ENCODE measurements around the gene EPS8L2.

DNA sequence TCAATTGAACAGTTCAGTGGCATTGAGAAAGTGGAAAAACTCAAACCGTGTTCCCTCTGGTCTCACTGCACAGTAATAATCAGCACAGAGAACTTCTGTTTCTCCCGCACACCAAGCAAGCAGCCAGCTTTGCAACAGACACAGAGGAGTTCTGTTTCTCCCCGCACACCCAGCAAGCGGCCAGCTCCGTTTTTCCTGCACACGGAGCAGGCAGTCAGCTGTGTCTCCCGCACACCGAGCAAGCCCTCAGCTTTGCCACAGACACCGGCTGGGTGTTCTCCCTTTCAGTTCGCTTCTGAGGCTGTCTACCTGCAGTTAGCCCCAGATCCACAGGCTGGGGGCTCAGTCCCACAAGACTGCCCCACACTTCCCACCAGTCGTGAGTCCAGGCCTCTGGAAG lies 31.3 kb downstream of the EPS8L2 start:
- TF ChIP-seq, protein P1, sequence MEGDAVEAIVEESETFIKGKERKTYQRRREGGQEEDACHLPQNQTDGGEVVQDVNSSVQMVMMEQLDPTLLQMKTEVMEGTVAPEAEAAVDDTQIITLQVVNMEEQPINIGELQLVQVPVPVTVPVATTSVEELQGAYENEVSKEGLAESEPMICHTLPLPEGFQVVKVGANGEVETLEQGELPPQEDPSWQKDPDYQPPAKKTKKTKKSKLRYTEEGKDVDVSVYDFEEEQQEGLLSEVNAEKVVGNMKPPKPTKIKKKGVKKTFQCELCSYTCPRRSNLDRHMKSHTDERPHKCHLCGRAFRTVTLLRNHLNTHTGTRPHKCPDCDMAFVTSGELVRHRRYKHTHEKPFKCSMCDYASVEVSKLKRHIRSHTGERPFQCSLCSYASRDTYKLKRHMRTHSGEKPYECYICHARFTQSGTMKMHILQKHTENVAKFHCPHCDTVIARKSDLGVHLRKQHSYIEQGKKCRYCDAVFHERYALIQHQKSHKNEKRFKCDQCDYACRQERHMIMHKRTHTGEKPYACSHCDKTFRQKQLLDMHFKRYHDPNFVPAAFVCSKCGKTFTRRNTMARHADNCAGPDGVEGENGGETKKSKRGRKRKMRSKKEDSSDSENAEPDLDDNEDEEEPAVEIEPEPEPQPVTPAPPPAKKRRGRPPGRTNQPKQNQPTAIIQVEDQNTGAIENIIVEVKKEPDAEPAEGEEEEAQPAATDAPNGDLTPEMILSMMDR (IDR thresholded peaks at IDR 0.05; ENCODE audit: insufficient read depth, low read depth, low read length) = no peak
- no peak for TF ChIP-seq EZH2 (IDR thresholded peaks at IDR 0.05; ENCODE audit: insufficient read depth, low read length)

Measured in astrocyte (in vitro differentiated cells and primary cell).